BE2C (cell line): ENCODE measurements around the gene NPAS3.

Experiments used
- DNase-seq: peaks from one replicate; pipeline ENCODE4 v3.0.0-alpha.2; 2020
- H3K27me3 ChIP-seq: fragments of 250-450 bp; sonication (Bioruptor Pico); 2 replicates; pipeline ENCODE4 v1.5.1; 2020; ENCODE audit warnings: mild to moderate bottlenecking
- H3K36me3 ChIP-seq: fragments of 250-450 bp; sonication (Bioruptor Pico); 2 replicates; pipeline ENCODE4 v1.5.1; 2020; ENCODE audit warnings: mild to moderate bottlenecking
- H3K4me1 ChIP-seq: fragments of 250-450 bp; sonication (Bioruptor Pico); 2 replicates; pipeline ENCODE4 v1.5.1; 2020
- H3K4me3 ChIP-seq: 2 replicates; pipeline ENCODE4 v1.5.1; 2011; ENCODE audit warnings: low read depth, low read length
- H3K9me3 ChIP-seq: fragments of 250-450 bp; sonication (Bioruptor Pico); 2 replicates; pipeline ENCODE4 v1.5.1; 2020
- CTCF ChIP-seq: IDR thresholded peaks from 2 replicates; pipeline ENCODE4 v1.5.1; 2012; ENCODE audit warnings: mild to moderate bottlenecking, low read depth, low read length

Gene NPAS3

GRCh38 chr14:33655421-33655820 lies 716.7 kb downstream of the NPAS3 start:
- TF ChIP-seq CTCF = no peak
- DNase-seq = no peak

DNA sequence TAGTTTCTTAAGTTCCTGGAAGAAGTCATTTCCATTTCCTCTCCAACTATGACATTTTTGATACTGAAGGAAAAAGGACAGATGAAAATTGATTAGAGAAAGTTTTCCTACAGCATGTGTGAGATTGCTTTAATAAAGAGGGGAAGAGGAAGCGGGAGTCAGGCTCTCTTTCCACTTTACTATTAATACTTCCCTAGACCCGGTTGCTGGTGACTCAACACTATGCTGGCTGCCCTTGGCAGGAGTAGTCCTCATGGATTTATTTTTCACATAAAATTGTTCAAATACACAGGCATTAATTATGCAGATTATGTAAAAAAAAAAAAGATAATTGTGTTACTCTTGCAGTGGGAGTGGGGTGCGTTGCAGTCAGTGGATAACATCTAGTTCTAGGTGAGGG lies 718.8 kb downstream of the NPAS3 start:
- H3K4me1 ChIP-seq = no peaks in the 10 kb centered on the region
- no peaks in the 10 kb centered on the region for H3K36me3 ChIP-seq
- H3K27me3 ChIP-seq = no peaks in the 10 kb centered on the region
- H3K4me3 ChIP-seq = no peak overlapping the region
- H3K9me3 ChIP-seq = no peaks in the 10 kb centered on the region
- no peak for TF ChIP-seq CTCF
- no peak for DNase-seq

More at GRCh38 chr14:33655421-33655820, 716.7 kb downstream of the NPAS3 start:
- Histone ChIP-seq H3K36me3 (no peaks in the 10 kb centered on the region), H3K9me3 (no peaks in the 10 kb centered on the region), H3K4me1 (no peaks in the 10 kb centered on the region), H3K27me3 (no peaks in the 10 kb centered on the region), H3K4me3 (no peak overlapping the region)

- no peak for DNase-seq
- no peaks in the 10 kb centered on the region for H3K9me3 ChIP-seq
- no peak for TF ChIP-seq CTCF
- H3K27me3 ChIP-seq = no peaks in the 10 kb centered on the region
- no peaks in the 10 kb centered on the region for H3K4me1 ChIP-seq
- H3K4me3 ChIP-seq = no peak overlapping the region
- H3K36me3 ChIP-seq = no peaks in the 10 kb centered on the region
These were observed 721.6 kb downstream of the NPAS3 start for GRCh38 chr14:33660248-33660647.

GRCh38 chr14:33661101-33661500 lies 722.4 kb downstream of the NPAS3 start:
- no peaks in the 10 kb centered on the region for H3K4me1 ChIP-seq
- H3K9me3 ChIP-seq = no peaks in the 10 kb centered on the region
- DNase-seq = no peak
- TF ChIP-seq CTCF = no peak
- no peaks in the 10 kb centered on the region for H3K27me3 ChIP-seq
- no peaks in the 10 kb centered on the region for H3K36me3 ChIP-seq
- no peak overlapping the region for H3K4me3 ChIP-seq

GRCh38 chr14:33668066-33668465 lies 729.4 kb downstream of the NPAS3 start:
- Histone ChIP-seq H3K9me3 (no peaks in the 10 kb centered on the region), H3K36me3 (no peaks in the 10 kb centered on the region), H3K27me3 (no peaks in the 10 kb centered on the region), H3K4me1 (no peaks in the 10 kb centered on the region), H3K4me3 (no peak overlapping the region)
- DNase-seq = no peak
- TF ChIP-seq CTCF = no peak

DNA sequence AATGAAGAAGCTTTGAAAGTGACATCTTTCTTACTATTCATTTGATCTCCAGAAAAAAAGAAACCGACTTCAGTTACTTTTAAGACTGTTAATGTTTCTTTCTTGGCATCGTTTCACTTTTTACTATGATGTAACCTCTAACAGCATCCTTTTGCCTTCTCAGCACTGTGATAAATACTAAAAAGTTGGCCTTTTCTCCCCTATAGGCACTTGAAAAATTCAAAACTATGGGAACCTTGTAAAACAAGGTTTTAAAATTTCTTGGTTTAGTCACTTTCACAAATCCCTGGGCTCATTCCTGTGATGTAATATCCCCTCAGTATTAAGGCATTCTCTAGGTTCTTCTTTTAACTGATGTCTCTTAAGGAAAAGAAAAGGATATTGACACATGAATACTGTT lies 730.4 kb downstream of the NPAS3 start:
- H3K9me3 ChIP-seq = no peaks in the 10 kb centered on the region
- no peak overlapping the region for H3K4me3 ChIP-seq
- no peaks in the 10 kb centered on the region for H3K4me1 ChIP-seq
- DNase-seq = no peak
- TF ChIP-seq CTCF = no peak
- H3K27me3 ChIP-seq = no peaks in the 10 kb centered on the region
- H3K36me3 ChIP-seq = no peaks in the 10 kb centered on the region
